ENCODE data around the gene CDC25B.
A peak's percentile ranks its signal among the peaks of the same experiment; 100 is the strongest.

DNA sequence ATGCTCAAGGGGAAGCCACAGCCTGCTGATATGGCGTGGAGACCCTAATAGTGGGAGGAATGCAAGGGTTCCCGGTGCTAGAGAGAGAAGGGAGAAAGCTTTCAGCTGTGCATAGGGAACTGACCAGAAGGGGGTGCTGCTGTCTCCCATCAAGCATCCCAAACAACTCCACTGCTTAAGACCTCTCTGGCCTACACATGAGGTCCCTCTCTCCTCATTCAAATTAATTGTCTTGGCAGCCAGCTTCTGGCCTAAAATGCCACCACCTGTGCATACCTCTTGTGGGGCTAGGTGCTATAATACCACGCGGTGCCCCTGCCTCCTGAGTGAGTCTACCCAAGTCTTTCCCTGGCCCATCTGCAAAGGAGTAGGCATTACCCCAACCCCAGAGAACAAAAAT, 43.0 kb upstream of the CDC25B start:
- TF ChIP-seq POLR2A (IDR thresholded peaks at IDR 0.05; ENCODE audit: low read depth, low read length) (peak; percentile 55), MAX (IDR thresholded peaks at IDR 0.05; ENCODE audit: insufficient read depth, insufficient read length) (no peak)
